Cardiac septum (tissue), 1 donor: ENCODE data around the gene MB21D2. TPM values are rescaled to one million over a fixed set of nuclear protein-coding genes. Genes with fewer than 3 reads are reported as not detected.
"Not testable (repeated sequence)": the region's sequence is repeated elsewhere in the genome, so short reads cannot be mapped to it uniquely, and the experiment has no call there.

Source experiments
- DNase-seq: peaks from one replicate; pipeline ENCODE4 v3.0.0-alpha.2; 2020; ENCODE audit warnings: low spot score
- intact Hi-C: fragments of 100-400 bp; cut with DNase I; formaldehyde crosslinking; loops from one replicate; pipeline ENCODE4 v1.14.0; 2022
- total RNA-seq: library from RNA; stranded (reverse); fragmentation: NEBNext Ultra II Directional; extraction: Animal tissue kit (Norgen Biotek cat#: 25700); gene quantifications from one replicate; pipeline ENCODE4 v1.2.1, GENCODE V29; 2021
- donor health status: DM: no; HTN: no; CAD: no.

The MB21D2 gene
- total RNA-seq, 1 donor from 2014 or later, result 3.2 TPM

GRCh38 chr3:192869131-192870031, 48.3 kb downstream of the MB21D2 start:
- intact Hi-C loops, result loop anchor here (5.0 kb wide), 1 partner anchor 37 kb away; no protein-coding TSS in a partner anchor
- no peak for DNase-seq

- no peak for DNase-seq
- intact Hi-C loops, result loop anchor here (5.0 kb wide), 1 partner anchor 35 kb away; no protein-coding TSS in a partner anchor
Measured at GRCh38 chr3:192867645-192868044, 50.0 kb downstream of the MB21D2 start.

GRCh38 chr3:192866804-192867203, 50.9 kb downstream of the MB21D2 start:
- intact Hi-C loops, result loop anchor here (5.0 kb wide), 1 partner anchor 35 kb away; no protein-coding TSS in a partner anchor
- DNase-seq, result no peak

- intact Hi-C loops, result loop anchor here (5.0 kb wide), 1 partner anchor 33 kb away; no protein-coding TSS in a partner anchor
- DNase-seq, result no peak
Measured at GRCh38 chr3:192864941-192865340, 52.7 kb downstream of the MB21D2 start.

GRCh38 chr3:192863091-192863420, 54.6 kb downstream of the MB21D2 start:
- DNase-seq, result no peak
- intact Hi-C loops, result no loop called here

GRCh38 chr3:192862408-192863090, 55.1 kb downstream of the MB21D2 start:
- intact Hi-C loops, result no loop called here

GRCh38 chr3:192861972-192862371, 55.7 kb downstream of the MB21D2 start:
- intact Hi-C loops, result no loop called here
- DNase-seq, result no peak

More at GRCh38 chr3:192862408-192863090, 55.1 kb downstream of the MB21D2 start:
- no peak for DNase-seq

- no peak for DNase-seq
- intact Hi-C loops, result no loop called here
Measured at GRCh38 chr3:192860454-192860853, 57.2 kb downstream of the MB21D2 start.

- DNase-seq, result no peak
- intact Hi-C loops, result no loop called here
Measured at GRCh38 chr3:192858849-192859585, 58.6 kb downstream of the MB21D2 start.

GRCh38 chr3:192857260-192857661, 60.4 kb downstream of the MB21D2 start:
- intact Hi-C loops, result no loop called here
- DNase-seq, result no peak

- intact Hi-C loops, result no loop called here
Measured at GRCh38 chr3:192855434-192855833, 62.2 kb downstream of the MB21D2 start.

GRCh38 chr3:192851821-192852372, 65.8 kb downstream of the MB21D2 start:
- no peak for DNase-seq
- intact Hi-C loops, result no loop called here

More at GRCh38 chr3:192855434-192855833, 62.2 kb downstream of the MB21D2 start:
- no peak for DNase-seq

- intact Hi-C loops, result no loop called here
- no peak for DNase-seq
Measured at GRCh38 chr3:192850451-192850981, 67.1 kb downstream of the MB21D2 start.

- intact Hi-C loops, result not testable (repeated sequence)
Measured at GRCh38 chr3:192849821-192850220, 67.8 kb downstream of the MB21D2 start.

GRCh38 chr3:192848371-192849233, 69.1 kb downstream of the MB21D2 start:
- intact Hi-C loops, result no loop called here
- DNase-seq, result no peak

More at GRCh38 chr3:192849821-192850220, 67.8 kb downstream of the MB21D2 start:
- not testable (repeated sequence) for DNase-seq

GRCh38 chr3:192847941-192848340, 69.7 kb downstream of the MB21D2 start:
- DNase-seq, result no peak
- intact Hi-C loops, result no loop called here

- no peak for DNase-seq
- intact Hi-C loops, result no loop called here
Measured at GRCh38 chr3:192845526-192845855, 72.2 kb downstream of the MB21D2 start.

GRCh38 chr3:192844836-192845525, 72.7 kb downstream of the MB21D2 start:
- intact Hi-C loops, result no loop called here
- no peak for DNase-seq
